ENCODE measurements around the gene TRIM15. TPM values are rescaled to one million over a fixed set of nuclear protein-coding genes. Genes with fewer than 3 reads are reported as not detected.

TRIM15 gene
- total and polyA plus RNA-seq, 9 of the 15 experiments (the other 6 are each of a cell fraction or from before 2014, with no cell fraction given), result 0.06 to 2.6 (median 0.83) TPM

- TF ChIP-seq ZBTB49 (CRISPR knock-in tag; IDR thresholded peaks at IDR 0.05; ENCODE audit: borderline replicate concordance), result no peak
- TF ChIP-seq PML (IDR thresholded peaks at IDR 0.05; ENCODE audit: low read length), result no peak
- TF ChIP-seq ZNF561 (CRISPR knock-in tag; conservative IDR thresholded peaks at IDR 0.05), result no peak
- no peak for TF ChIP-seq ZFPM2 (CRISPR knock-in tag; IDR thresholded peaks at IDR 0.05)
Measured at GRCh38 chr6:30122515-30122914, 40.8 kb upstream of the TRIM15 start (continued).

GRCh38 chr6:30127238-30128093 is 35.9 kb upstream of the TRIM15 start:
- DNase-seq (ENCODE audit: extremely low read depth in 1 of 4, low spot score in 3 of 4), result no peak
- BruUV-seq (replicated peaks), result no TSS peak
- Histone ChIP-seq H4K20me1 (replicated peaks; ENCODE audit: control insufficient read depth, insufficient read depth, low read length) (no peaks in the 10 kb centered on the region), H3K9ac (ENCODE audit: insufficient read depth in 1 of 2, low read depth in 2 of 2, low read length in 2 of 2) (peak overlapping the region in 1 of 2 experiments; percentile 22; a peak in 1 of 4 replicates), H3K9me1 (ENCODE audit: control insufficient read depth, insufficient read depth, low read length) (no peaks in the 10 kb centered on the region), H3K79me2 (ENCODE audit: control insufficient read depth, insufficient read depth, low read length) (no peaks in the 10 kb centered on the region), H3K4me3 (no peak overlapping the region), H3K27me3 (ENCODE audit: control insufficient read depth in 2 of 2, insufficient read depth in 2 of 2, low read length in 2 of 2) (peaks cover 8 to 31% of the 10 kb centered on the region in 2 experiments; a peak in 3 of 5 replicates), H2AFZ (ENCODE audit: low read depth, low read length) (no peak overlapping the region; the same call in 1 of the 2 replicates), H3K27ac (ENCODE audit: extremely low read depth, low read depth, low read length) (no peak overlapping the region), H3K36me3 (ENCODE audit: control insufficient read depth, insufficient read depth, low read length) (no peaks in the 10 kb centered on the region), H3K9me3 (replicated peaks; ENCODE audit: control insufficient read depth, insufficient read depth, low read depth, low read length) (no peaks in the 10 kb centered on the region), H3K4me2 (ENCODE audit: insufficient read depth, low read length) (peak overlapping the region; percentile 13; the same call in 1 of the 2 replicates), H3K4me1 (replicated peaks in 1 of 2; ENCODE audit: control insufficient read depth in 2 of 2, insufficient read depth in 2 of 2, low read length in 2 of 2) (peaks cover 4 to 8% of the 10 kb centered on the region in 2 experiments; a peak in 3 of 5 replicates)
- no peak for FAIRE-seq
- ATAC-seq, result no peak; the same call in 1 of the 3 replicates
- WGBS (ENCODE audit: insufficient coverage, low coverage, missing lambda C conversion rate), result 43% methylated on average over 50 of the region's 50 CpGs
- intact Hi-C loops (cut with micrococcal nuclease) (no loop called here), in situ Hi-C loops (cut with MboI) (no loop called here)
- ChIA-PET POLR2A (interaction anchor here (1.9 kb wide), 1 partner anchor 8 kb away, joined by 6 read pairs; the partner anchor contains the start of gene TRIM40), CTCF (ENCODE audit: low intra/inter-chr PET ratio) (interaction anchor here (1.0 kb wide), 1 partner anchor 279 kb away, joined by 3 read pairs; no protein-coding TSS in a partner anchor)
- TF ChIP-seq ZNF217 (CRISPR knock-in tag; IDR thresholded peaks at IDR 0.05) (no peak), ZEB2 (IDR thresholded peaks at IDR 0.05) (no peak), ZFP1 (CRISPR knock-in tag; IDR thresholded peaks at IDR 0.05) (no peak), KLF6 (CRISPR knock-in tag; IDR thresholded peaks at IDR 0.05; ENCODE audit: borderline replicate concordance) (no peak)
- TF ChIP-seq, protein P1, sequence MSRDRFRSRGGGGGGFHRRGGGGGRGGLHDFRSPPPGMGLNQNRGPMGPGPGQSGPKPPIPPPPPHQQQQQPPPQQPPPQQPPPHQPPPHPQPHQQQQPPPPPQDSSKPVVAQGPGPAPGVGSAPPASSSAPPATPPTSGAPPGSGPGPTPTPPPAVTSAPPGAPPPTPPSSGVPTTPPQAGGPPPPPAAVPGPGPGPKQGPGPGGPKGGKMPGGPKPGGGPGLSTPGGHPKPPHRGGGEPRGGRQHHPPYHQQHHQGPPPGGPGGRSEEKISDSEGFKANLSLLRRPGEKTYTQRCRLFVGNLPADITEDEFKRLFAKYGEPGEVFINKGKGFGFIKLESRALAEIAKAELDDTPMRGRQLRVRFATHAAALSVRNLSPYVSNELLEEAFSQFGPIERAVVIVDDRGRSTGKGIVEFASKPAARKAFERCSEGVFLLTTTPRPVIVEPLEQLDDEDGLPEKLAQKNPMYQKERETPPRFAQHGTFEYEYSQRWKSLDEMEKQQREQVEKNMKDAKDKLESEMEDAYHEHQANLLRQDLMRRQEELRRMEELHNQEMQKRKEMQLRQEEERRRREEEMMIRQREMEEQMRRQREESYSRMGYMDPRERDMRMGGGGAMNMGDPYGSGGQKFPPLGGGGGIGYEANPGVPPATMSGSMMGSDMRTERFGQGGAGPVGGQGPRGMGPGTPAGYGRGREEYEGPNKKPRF (IDR thresholded peaks at IDR 0.05; ENCODE audit: low read depth, low read length), result no peak

Data from K562 (cell line).